RWPE2 (cell line): Measurements from ENCODE around the gene FXR2.

ENCODE experiments used
- ATAC-seq: fragments of 200-7000 bp; cut with Tn5 transposase; 3 replicates; pipeline ENCODE4 v1.9.1; 2021; ENCODE audit warnings: low read depth
- DNase-seq: peaks from one replicate; pipeline ENCODE4 v3.0.0-alpha.2; 2020; ENCODE audit warnings: low spot score
- H3K27ac ChIP-seq: fragments of 450-650 bp; 2 replicates; pipeline ENCODE4 v1.5.1; 2017; ENCODE audit warnings: mild to moderate bottlenecking; ENCODE audit not compliant: poor library complexity, severe bottlenecking
- H3K27me3 ChIP-seq: fragments of 250-450 bp; sonication (Bioruptor Pico); 2 replicates; pipeline ENCODE4 v1.5.1; 2021; ENCODE audit warnings: mild to moderate bottlenecking, moderate library complexity; ENCODE audit not compliant: insufficient read depth, poor library complexity, severe bottlenecking
- H3K36me3 ChIP-seq: fragments of 250-450 bp; sonication (Bioruptor Pico); 2 replicates; pipeline ENCODE4 v1.5.1; 2020; ENCODE audit warnings: low read depth, mild to moderate bottlenecking, moderate library complexity
- H3K4me1 ChIP-seq: fragments of 250-450 bp; sonication (Bioruptor Pico); 2 replicates; pipeline ENCODE4 v1.5.1; 2021; ENCODE audit warnings: mild to moderate bottlenecking, moderate library complexity; ENCODE audit not compliant: insufficient read depth, poor library complexity, severe bottlenecking
- H3K4me3 ChIP-seq: fragments of 250-450 bp; sonication (Bioruptor Pico); 2 replicates; pipeline ENCODE4 v1.5.1; 2021; ENCODE audit warnings: mild to moderate bottlenecking, moderate library complexity; ENCODE audit not compliant: severe bottlenecking
- H3K9me3 ChIP-seq: fragments of 250-450 bp; sonication (Bioruptor Pico); 2 replicates; pipeline ENCODE4 v1.5.1; 2021; ENCODE audit warnings: mild to moderate bottlenecking, moderate library complexity; ENCODE audit not compliant: severe bottlenecking
- TF ChIP-seq, protein P1 (sequence below): fragments of 450-650 bp; IDR thresholded peaks from one replicate; pipeline ENCODE4 v1.5.1; 2017; ENCODE audit warnings: mild to moderate bottlenecking, moderate library complexity; ENCODE audit not compliant: poor library complexity, severe bottlenecking

Gene FXR2

DNA sequence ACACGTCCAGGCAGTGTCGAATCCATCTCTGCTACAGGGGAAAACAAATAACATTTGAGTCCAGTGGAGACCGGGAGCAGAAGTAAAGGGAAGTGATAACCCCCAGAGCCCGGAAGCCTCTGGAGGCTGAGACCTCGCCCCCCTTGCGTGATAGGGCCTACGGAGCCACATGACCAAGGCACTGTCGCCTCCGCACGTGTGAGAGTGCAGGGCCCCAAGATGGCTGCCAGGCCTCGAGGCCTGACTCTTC lies 42.4 kb downstream of the FXR2 start:
- ATAC-seq = no peak; the same call in 1 of the 3 replicates
- Histone ChIP-seq H3K4me1 (peaks cover 16% of the 10 kb centered on the region), H3K27ac (peak overlapping the region; percentile 98), H3K36me3 (peaks cover 73% of the 10 kb centered on the region), H3K27me3 (no peaks in the 10 kb centered on the region), H3K9me3 (no peaks in the 10 kb centered on the region), H3K4me3 (peak overlapping the region; percentile 24)
- TF ChIP-seq, protein P1, sequence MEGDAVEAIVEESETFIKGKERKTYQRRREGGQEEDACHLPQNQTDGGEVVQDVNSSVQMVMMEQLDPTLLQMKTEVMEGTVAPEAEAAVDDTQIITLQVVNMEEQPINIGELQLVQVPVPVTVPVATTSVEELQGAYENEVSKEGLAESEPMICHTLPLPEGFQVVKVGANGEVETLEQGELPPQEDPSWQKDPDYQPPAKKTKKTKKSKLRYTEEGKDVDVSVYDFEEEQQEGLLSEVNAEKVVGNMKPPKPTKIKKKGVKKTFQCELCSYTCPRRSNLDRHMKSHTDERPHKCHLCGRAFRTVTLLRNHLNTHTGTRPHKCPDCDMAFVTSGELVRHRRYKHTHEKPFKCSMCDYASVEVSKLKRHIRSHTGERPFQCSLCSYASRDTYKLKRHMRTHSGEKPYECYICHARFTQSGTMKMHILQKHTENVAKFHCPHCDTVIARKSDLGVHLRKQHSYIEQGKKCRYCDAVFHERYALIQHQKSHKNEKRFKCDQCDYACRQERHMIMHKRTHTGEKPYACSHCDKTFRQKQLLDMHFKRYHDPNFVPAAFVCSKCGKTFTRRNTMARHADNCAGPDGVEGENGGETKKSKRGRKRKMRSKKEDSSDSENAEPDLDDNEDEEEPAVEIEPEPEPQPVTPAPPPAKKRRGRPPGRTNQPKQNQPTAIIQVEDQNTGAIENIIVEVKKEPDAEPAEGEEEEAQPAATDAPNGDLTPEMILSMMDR = no peak
- DNase-seq = peak; percentile 99

DNA sequence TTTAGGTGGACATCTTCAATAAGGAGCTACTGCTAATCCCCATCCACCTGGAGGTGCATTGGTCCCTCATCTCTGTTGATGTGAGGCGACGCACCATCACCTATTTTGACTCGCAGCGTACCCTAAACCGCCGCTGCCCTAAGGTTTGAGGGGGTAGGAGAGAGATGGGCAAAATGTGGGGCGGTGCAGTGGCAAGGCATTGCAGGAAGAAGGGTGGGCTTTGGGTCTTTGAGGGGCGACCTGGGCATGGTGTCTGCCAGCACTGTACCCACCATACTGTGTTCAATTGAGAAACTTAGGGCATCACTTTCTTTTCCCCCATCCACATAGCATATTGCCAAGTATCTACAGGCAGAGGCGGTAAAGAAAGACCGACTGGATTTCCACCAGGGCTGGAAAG lies 44.3 kb downstream of the FXR2 start:
- no peak overlapping the region for H3K27ac ChIP-seq
- TF ChIP-seq, protein P1 = no peak
- no peaks in the 10 kb centered on the region for H3K9me3 ChIP-seq
- H3K4me1 ChIP-seq = peaks cover 12% of the 10 kb centered on the region
- no peak for ATAC-seq
- DNase-seq = no peak
- H3K4me3 ChIP-seq = no peak overlapping the region
- no peaks in the 10 kb centered on the region for H3K27me3 ChIP-seq
- H3K36me3 ChIP-seq = peaks cover 71% of the 10 kb centered on the region

DNA sequence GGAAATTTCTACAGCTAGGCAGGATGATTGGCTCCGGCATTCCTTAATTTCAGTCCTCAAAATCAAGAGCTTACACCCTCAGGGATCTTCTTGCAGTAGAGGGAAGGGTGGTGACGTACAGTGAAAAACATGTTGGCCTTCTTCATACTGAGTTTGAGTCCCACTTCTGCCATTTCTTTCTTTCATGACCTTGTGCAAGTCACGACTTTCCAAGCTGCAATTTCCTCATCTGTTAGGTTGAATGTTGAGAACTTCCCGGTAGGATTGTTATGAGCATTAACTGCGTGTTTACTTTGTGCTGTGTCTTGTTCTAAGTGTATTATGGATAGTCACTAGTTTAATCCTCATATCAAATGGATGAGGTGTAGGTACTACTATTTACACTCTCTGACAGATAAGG lies 45.1 kb downstream of the FXR2 start:
- H3K4me1 ChIP-seq = peaks cover 5% of the 10 kb centered on the region
- H3K27ac ChIP-seq = no peak overlapping the region
- H3K27me3 ChIP-seq = no peaks in the 10 kb centered on the region
- no peak overlapping the region for H3K4me3 ChIP-seq
- TF ChIP-seq, protein P1 = no peak
- DNase-seq = no peak
- H3K36me3 ChIP-seq = peaks cover 71% of the 10 kb centered on the region
- ATAC-seq = no peak
- H3K9me3 ChIP-seq = no peaks in the 10 kb centered on the region

DNA sequence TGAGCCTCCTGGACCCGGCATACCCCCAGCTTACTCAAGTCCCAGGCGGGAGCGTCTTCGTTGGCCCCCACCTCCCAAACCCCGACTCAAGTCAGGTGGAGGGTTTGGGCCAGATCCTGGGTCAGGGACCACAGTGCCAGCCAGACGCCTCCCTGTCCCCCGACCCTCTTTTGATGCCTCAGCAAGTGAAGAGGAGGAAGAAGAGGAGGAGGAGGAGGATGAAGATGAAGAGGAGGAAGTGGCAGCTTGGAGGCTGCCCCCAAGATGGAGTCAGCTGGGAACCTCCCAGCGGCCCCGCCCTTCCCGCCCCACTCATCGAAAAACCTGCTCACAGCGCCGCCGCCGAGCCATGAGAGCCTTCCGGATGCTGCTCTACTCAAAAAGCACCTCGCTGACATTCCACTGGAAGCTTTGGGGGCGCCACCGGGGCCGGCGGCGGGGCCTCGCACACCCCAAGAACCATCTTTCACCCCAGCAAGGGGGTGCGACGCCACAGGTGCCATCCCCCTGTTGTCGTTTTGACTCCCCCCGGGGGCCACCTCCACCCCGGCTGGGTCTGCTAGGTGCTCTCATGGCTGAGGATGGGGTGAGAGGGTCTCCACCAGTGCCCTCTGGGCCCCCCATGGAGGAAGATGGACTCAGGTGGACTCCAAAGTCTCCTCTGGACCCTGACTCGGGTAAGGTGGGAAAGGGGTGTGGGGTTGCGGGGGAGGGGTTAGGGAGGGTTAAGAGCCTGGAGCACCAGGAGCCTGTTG lies 51.4 kb downstream of the FXR2 start:
- TF ChIP-seq, protein P1 = no peak
- Histone ChIP-seq H3K4me1 (peaks cover 17% of the 10 kb centered on the region), H3K36me3 (peaks cover 39% of the 10 kb centered on the region), H3K4me3 (no peak overlapping the region), H3K27me3 (no peaks in the 10 kb centered on the region), H3K9me3 (no peaks in the 10 kb centered on the region), H3K27ac (no peak overlapping the region)
- ATAC-seq (no peak), DNase-seq (no peak)

DNA sequence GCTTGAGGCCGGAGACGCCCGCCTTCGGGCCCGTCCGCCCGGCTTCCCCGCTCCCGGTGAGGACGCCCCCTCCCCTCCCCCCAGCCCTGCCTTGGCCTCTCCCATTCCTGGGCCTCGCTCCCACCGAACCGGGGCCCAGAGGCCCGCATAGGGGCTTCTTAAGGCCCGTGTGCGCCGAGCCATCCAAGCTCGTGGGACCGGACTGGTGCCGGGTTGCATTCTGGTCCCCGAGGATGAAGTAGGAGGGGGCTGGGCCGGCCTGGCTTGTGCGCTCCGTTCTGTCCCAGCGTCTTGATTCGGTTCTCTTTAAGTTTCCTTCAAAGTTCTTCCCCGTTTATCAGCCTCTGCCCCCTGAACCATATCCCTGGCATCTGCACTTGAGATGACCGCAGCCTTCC lies 52.5 kb downstream of the FXR2 start:
- DNase-seq (no peak), ATAC-seq (no peak)
- TF ChIP-seq, protein P1 = no peak

More for the DNA sequence above, 52.5 kb downstream of the FXR2 start:
- Histone ChIP-seq H3K9me3 (no peaks in the 10 kb centered on the region), H3K27me3 (no peaks in the 10 kb centered on the region), H3K36me3 (peaks cover 33% of the 10 kb centered on the region), H3K4me1 (peaks cover 17% of the 10 kb centered on the region), H3K4me3 (peak overlapping the region; percentile 58), H3K27ac (peak overlapping the region; percentile 76)
